HUES64 (cell line): ENCODE measurements around the gene NTM.

Source experiments
- H3K27ac ChIP-seq: 2 replicates; pipeline ENCODE4 v1.7.0; 2013; ENCODE audit warnings: low read depth, low read length, inconsistent platforms
- H3K27me3 ChIP-seq: 2 replicates; pipeline ENCODE4 v1.6.1; 2013; ENCODE audit warnings: mild to moderate bottlenecking, low read length; ENCODE audit not compliant: insufficient read depth
- H3K36me3 ChIP-seq: 2 replicates; pipeline ENCODE4 v1.6.1; 2013; ENCODE audit warnings: mild to moderate bottlenecking, low read length; ENCODE audit not compliant: insufficient read depth
- H3K4me1 ChIP-seq: 2 replicates; pipeline ENCODE4 v1.6.1; 2013; ENCODE audit warnings: mild to moderate bottlenecking, low read length, moderate library complexity; ENCODE audit not compliant: insufficient read depth
- H3K4me3 ChIP-seq: 2 replicates; pipeline ENCODE4 v1.5.1; 2013; ENCODE audit warnings: mild to moderate bottlenecking, low read length, moderate library complexity
- H3K9ac ChIP-seq: 2 replicates; pipeline ENCODE4 v1.6.1; 2013; ENCODE audit warnings: mild to moderate bottlenecking, low read depth, low read length
- H3K9me3 ChIP-seq: 2 replicates; pipeline ENCODE4 v1.6.1; 2013; ENCODE audit warnings: low read depth, low read length; ENCODE audit not compliant: insufficient read depth
- WGBS: fragments of 150-250, 120-280 bp; methylation state at CpG from one replicate; pipeline ENCODE4 v1.1.7; 2013; ENCODE audit warnings: missing lambda C conversion rate; 5-methylcytosine and 5-hydroxymethylcytosine counted together

The NTM gene

GRCh38 chr11:131827430-131827829, 457.0 kb downstream of the NTM start:
- H3K9ac ChIP-seq, result no peak overlapping the region
- no peaks in the 10 kb centered on the region for H3K36me3 ChIP-seq
- H3K4me1 ChIP-seq, result peaks cover 18% of the 10 kb centered on the region
- no peak overlapping the region for H3K4me3 ChIP-seq
- H3K27me3 ChIP-seq, result no peaks in the 10 kb centered on the region
- 100% methylated on average over 1 of the region's 1 CpG for WGBS
- H3K9me3 ChIP-seq, result no peaks in the 10 kb centered on the region
- no peak overlapping the region for H3K27ac ChIP-seq

GRCh38 chr11:131829725-131830124, 459.3 kb downstream of the NTM start:
- Histone ChIP-seq H3K9me3 (no peaks in the 10 kb centered on the region), H3K27me3 (no peaks in the 10 kb centered on the region), H3K4me3 (no peak overlapping the region), H3K36me3 (no peaks in the 10 kb centered on the region), H3K4me1 (no peaks in the 10 kb centered on the region), H3K27ac (no peak overlapping the region), H3K9ac (no peak overlapping the region)
- WGBS, result 93% methylated on average over 1 of the region's 1 CpG

DNA sequence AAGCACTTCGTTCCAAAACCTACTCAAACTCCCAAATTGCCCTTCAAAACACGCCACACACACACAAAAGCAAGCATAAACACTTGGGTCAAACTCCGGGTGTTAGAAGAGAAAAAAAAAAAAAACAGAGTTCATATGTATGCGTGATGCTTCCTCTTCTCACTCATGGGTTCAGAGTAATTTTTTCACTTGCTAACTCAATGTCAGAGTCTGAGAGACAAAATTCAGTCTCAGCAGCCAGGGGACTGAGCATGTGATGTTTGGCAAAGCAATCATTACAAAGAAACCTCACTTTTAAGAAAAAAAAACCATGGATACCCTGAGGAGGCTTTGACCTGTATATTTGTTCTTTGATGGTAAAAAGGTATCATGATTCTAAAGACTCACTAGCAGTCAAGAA, 461.7 kb downstream of the NTM start:
- no peak overlapping the region for H3K9ac ChIP-seq
- 97% methylated on average over 4 of the region's 4 CpGs for WGBS
- H3K4me1 ChIP-seq, result no peaks in the 10 kb centered on the region

DNA sequence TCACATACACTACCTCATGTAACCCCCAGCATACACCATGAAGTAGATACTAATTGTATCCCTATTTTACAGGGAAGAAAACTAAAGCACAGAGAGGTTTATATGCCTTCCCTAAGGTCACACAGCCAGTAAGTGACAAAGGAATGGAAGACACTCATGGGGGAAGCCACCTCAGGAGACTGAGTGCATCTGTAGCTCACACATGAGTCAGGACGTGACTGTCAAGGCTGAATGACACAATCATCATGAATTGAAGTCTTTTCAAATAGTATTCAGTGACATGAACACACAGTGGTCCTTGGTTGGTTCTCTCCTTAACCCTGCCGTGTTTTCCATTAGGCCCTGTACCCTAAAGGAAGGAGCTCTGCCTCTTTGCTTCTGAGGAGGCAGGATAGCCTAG, 463.0 kb downstream of the NTM start:
- no peak overlapping the region for H3K4me3 ChIP-seq
- 91% methylated on average over 2 of the region's 2 CpGs for WGBS
- H3K27me3 ChIP-seq, result no peaks in the 10 kb centered on the region
- no peaks in the 10 kb centered on the region for H3K36me3 ChIP-seq
- no peaks in the 10 kb centered on the region for H3K9me3 ChIP-seq
- H3K9ac ChIP-seq, result no peak overlapping the region
- no peaks in the 10 kb centered on the region for H3K4me1 ChIP-seq
- H3K27ac ChIP-seq, result no peak overlapping the region

More for the DNA sequence above, 461.7 kb downstream of the NTM start:
- Histone ChIP-seq H3K4me3 (no peak overlapping the region), H3K27me3 (no peaks in the 10 kb centered on the region), H3K27ac (no peak overlapping the region), H3K9me3 (no peaks in the 10 kb centered on the region), H3K36me3 (no peaks in the 10 kb centered on the region)

DNA sequence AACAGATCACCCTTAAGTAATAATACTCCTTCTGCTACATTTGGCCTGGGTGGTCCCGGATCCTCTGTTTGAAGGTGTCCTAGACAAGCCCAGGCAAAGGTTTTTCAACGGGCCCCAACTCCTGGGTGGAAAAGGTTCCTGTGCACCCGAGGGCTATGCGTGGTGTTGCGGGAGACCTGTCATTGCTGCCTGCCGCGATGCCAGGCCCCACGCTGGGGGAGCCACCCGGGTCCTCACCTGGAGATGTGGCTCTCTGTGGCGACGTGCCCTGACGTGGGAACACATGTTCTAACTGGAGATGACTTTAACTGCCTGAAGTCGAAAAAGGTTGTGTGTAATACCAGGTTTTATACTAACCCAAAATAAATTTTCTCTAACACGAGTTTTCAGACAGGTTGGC, 467.1 kb downstream of the NTM start:
- Histone ChIP-seq H3K36me3 (no peaks in the 10 kb centered on the region), H3K9me3 (no peaks in the 10 kb centered on the region), H3K27me3 (no peaks in the 10 kb centered on the region), H3K4me3 (no peak overlapping the region), H3K4me1 (no peaks in the 10 kb centered on the region), H3K27ac (no peak overlapping the region), H3K9ac (no peak overlapping the region)
- WGBS, result 97% methylated on average over 12 of the region's 14 CpGs

DNA sequence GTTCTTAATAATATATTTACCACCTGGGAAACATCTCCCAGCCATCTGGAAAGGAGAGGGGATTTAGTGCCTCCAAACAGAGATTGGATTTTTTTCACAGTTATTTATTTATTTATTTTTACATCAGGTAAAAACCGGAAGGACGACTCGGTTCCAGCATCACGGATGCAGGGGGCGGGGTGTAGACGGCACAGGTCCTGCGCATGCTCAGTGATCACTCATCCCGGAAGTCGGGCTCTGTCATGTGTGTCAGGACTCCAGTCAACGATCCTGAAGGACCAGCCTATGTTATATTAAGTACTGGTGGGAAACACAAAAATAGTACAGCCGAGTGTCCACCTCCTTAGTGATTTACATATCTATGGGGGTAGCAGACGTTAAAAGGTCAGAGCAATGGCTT, 467.6 kb downstream of the NTM start:
- Histone ChIP-seq H3K36me3 (no peaks in the 10 kb centered on the region), H3K27ac (no peak overlapping the region), H3K9me3 (no peaks in the 10 kb centered on the region), H3K27me3 (no peaks in the 10 kb centered on the region), H3K4me1 (no peaks in the 10 kb centered on the region), H3K4me3 (no peak overlapping the region), H3K9ac (no peak overlapping the region)
- 90% methylated on average over 12 of the region's 12 CpGs for WGBS

GRCh38 chr11:131839326-131839725, 468.9 kb downstream of the NTM start:
- no peak overlapping the region for H3K4me3 ChIP-seq
- peaks cover 9% of the 10 kb centered on the region for H3K4me1 ChIP-seq
- 80% methylated on average over 2 of the region's 2 CpGs for WGBS
- no peak overlapping the region for H3K9ac ChIP-seq
- no peak overlapping the region for H3K27ac ChIP-seq
- H3K9me3 ChIP-seq, result no peaks in the 10 kb centered on the region
- no peaks in the 10 kb centered on the region for H3K36me3 ChIP-seq
- H3K27me3 ChIP-seq, result no peaks in the 10 kb centered on the region

DNA sequence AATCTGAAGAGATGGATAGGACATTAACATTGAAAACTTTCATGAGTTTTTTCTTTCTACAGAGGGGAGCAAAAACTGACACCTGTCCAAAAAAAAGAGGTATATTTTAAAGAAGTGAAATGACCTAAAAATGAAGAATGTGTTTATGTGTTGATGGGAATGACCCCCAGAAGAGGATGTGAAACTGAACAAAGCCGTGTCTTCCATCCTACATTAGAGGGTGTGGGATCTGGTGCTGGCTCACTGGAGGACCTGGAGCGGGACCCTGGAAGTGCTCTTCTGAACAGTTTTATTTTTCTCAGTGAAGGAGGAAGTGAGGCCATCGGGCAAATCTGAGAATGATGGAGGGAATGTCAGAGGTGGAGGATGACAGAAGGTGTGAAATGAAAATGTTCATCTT, 470.1 kb downstream of the NTM start:
- WGBS, result 95% methylated on average over 3 of the region's 3 CpGs
- peaks cover 21% of the 10 kb centered on the region for H3K4me1 ChIP-seq
- H3K36me3 ChIP-seq, result no peaks in the 10 kb centered on the region
- H3K4me3 ChIP-seq, result no peak overlapping the region
- no peaks in the 10 kb centered on the region for H3K9me3 ChIP-seq
- H3K27ac ChIP-seq, result no peak overlapping the region
- H3K9ac ChIP-seq, result no peak overlapping the region
- H3K27me3 ChIP-seq, result no peaks in the 10 kb centered on the region

DNA sequence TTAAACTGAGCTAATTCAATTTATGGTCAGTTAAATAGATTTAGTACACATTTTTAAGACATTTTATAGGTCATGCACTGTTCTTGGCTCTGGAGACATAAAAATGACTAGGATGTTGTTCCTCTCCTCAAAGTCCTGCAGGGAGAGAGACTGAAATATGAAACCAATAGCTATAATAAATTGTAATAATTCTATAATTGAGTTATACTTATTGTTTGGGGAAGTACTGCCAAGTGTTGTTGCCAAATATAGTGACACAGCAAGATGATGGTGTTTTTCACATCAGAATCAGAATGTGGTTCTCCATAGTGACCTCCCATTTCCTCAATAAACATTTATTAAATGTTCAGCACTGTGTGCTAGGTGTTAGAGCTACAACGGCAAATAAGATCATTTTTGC, 470.6 kb downstream of the NTM start:
- Histone ChIP-seq H3K36me3 (no peaks in the 10 kb centered on the region), H3K27ac (no peak overlapping the region), H3K9ac (no peak overlapping the region), H3K9me3 (no peaks in the 10 kb centered on the region), H3K4me1 (peaks cover 26% of the 10 kb centered on the region), H3K4me3 (no peak overlapping the region), H3K27me3 (no peaks in the 10 kb centered on the region)
- 94% methylated on average over 1 of the region's 1 CpG for WGBS

GRCh38 chr11:131841925-131842635, 471.7 kb downstream of the NTM start:
- H3K36me3 ChIP-seq, result no peaks in the 10 kb centered on the region
- peaks cover 36% of the 10 kb centered on the region for H3K4me1 ChIP-seq
- WGBS, result 92% methylated on average over 11 of the region's 11 CpGs
- H3K27ac ChIP-seq, result no peak overlapping the region
- H3K9ac ChIP-seq, result no peak overlapping the region
- no peaks in the 10 kb centered on the region for H3K9me3 ChIP-seq
- no peak overlapping the region for H3K4me3 ChIP-seq
- no peaks in the 10 kb centered on the region for H3K27me3 ChIP-seq

GRCh38 chr11:131845255-131845654, 474.8 kb downstream of the NTM start:
- no peak overlapping the region; the same call in 1 of the 2 replicates for H3K27ac ChIP-seq
- H3K27me3 ChIP-seq, result no peaks in the 10 kb centered on the region
- 14% methylated on average over 4 of the region's 4 CpGs for WGBS
- peaks cover 38% of the 10 kb centered on the region for H3K4me1 ChIP-seq
- H3K4me3 ChIP-seq, result no peak overlapping the region
- H3K36me3 ChIP-seq, result no peaks in the 10 kb centered on the region
- H3K9me3 ChIP-seq, result no peaks in the 10 kb centered on the region
- H3K9ac ChIP-seq, result no peak overlapping the region

- Histone ChIP-seq H3K9ac (no peak overlapping the region), H3K27me3 (no peaks in the 10 kb centered on the region), H3K36me3 (no peaks in the 10 kb centered on the region), H3K9me3 (no peaks in the 10 kb centered on the region), H3K4me1 (peaks cover 41% of the 10 kb centered on the region), H3K4me3 (no peak overlapping the region), H3K27ac (no peak overlapping the region)
- 88% methylated on average over 4 of the region's 6 CpGs for WGBS
These were observed 479.1 kb downstream of the NTM start for GRCh38 chr11:131849485-131849884.
